Fibroblast of mammary gland (primary cell): ENCODE results near the gene EEF1AKMT1.
A peak's percentile ranks its signal among the peaks of the same experiment; 100 is the strongest.

ENCODE experiments used
- DNase-seq: peaks from one replicate; pipeline ENCODE4 v3.0.0-alpha.2; 2010; ENCODE audit warnings: low read depth
- H3K4me3 ChIP-seq: 2 replicates; pipeline ENCODE4 v1.5.1; 2011; ENCODE audit warnings: low read depth, mild to moderate bottlenecking, low read length, moderate library complexity; ENCODE audit not compliant: control insufficient read depth
- TF ChIP-seq, protein P1 (sequence below): conservative IDR thresholded peaks from 2 replicates; pipeline ENCODE4 v1.5.1; 2011; ENCODE audit warnings: low read depth, low read length, inconsistent platforms; ENCODE audit not compliant: control insufficient read depth, insufficient read depth

EEF1AKMT1 gene

DNA sequence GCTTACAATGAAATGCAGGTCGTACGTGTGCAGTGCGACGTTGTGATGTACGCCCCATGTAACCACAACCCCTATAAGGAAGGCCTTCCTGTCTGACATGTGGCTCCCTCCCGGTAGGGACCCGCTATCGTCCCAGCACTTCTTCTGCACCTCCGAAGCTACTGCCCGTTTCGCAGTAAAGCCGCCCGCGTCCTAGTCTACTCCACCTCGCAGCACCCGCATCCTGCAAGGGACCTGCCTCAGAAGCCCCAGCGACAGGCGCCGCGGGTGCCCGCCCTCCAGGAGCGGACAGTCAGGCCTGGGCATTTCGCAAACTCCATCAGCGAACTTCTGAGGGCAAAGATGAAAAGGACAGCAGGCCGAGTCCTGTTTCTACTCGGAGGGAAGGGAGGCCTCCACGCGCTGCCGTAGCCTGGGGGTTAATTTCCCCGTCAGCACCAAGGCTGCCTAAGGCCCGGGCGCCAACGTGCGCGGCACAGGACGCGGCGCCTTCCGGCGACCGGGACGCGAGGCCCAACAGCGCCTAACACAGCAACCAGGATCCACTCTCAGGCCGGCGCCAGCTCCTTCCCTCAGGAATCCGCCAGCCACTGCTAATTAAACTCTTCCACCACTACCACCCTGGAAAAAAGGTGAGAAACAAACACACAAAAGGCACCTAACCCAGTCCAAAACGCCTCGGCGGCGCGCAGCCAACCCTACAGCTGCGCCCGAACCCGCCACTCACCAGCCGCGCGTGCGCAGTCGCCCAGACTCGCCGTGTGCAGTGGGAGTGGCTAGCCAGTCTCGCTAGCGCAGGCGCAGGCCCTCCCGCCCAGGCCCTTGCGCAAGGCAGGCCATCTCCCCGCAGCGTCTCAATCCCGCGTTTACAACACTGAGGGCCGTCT, at the start of gene EEF1AKMT1:
EEF1AKMT1 (minus strand) TSS at position 768 of the 887 bp plus-strand sequence. CDS start 16,363 bp downstream, outside the sequence.
- peak; percentile 93 for DNase-seq
- peak within 1 kb of the TSS; percentile 64 for H3K4me3 ChIP-seq
- TF ChIP-seq, protein P1, sequence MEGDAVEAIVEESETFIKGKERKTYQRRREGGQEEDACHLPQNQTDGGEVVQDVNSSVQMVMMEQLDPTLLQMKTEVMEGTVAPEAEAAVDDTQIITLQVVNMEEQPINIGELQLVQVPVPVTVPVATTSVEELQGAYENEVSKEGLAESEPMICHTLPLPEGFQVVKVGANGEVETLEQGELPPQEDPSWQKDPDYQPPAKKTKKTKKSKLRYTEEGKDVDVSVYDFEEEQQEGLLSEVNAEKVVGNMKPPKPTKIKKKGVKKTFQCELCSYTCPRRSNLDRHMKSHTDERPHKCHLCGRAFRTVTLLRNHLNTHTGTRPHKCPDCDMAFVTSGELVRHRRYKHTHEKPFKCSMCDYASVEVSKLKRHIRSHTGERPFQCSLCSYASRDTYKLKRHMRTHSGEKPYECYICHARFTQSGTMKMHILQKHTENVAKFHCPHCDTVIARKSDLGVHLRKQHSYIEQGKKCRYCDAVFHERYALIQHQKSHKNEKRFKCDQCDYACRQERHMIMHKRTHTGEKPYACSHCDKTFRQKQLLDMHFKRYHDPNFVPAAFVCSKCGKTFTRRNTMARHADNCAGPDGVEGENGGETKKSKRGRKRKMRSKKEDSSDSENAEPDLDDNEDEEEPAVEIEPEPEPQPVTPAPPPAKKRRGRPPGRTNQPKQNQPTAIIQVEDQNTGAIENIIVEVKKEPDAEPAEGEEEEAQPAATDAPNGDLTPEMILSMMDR = no peak

DNA sequence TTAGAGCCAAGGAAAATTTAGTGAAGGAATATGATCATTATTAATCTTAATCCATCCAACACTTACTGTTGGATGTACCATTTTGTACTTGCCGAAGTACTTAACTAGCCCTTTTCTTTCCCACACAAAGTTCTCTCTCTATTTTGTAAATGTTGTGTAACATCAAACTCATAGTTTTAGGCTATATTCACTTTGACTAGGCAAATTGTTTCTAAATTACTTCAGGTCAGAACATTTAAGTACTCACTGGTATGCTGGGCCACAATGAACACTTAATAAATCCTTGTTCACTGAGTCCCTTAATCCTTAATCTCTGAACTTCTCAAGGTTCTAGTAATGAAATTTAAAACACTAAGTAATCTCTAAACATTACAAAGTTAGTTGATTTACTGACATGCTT, 49.3 kb upstream of the EEF1AKMT1 start:
- no peak overlapping the region for H3K4me3 ChIP-seq
- TF ChIP-seq, protein P1 = no peak
- DNase-seq = no peak

GRCh38 chr13:20822406-20822805, 48.6 kb upstream of the EEF1AKMT1 start:
- DNase-seq = no peak
- no peak overlapping the region for H3K4me3 ChIP-seq

GRCh38 chr13:20819715-20820114, 46.0 kb upstream of the EEF1AKMT1 start:
- DNase-seq = no peak
- no peak overlapping the region for H3K4me3 ChIP-seq
- TF ChIP-seq, protein P1 = no peak

More at GRCh38 chr13:20822406-20822805, 48.6 kb upstream of the EEF1AKMT1 start:
- TF ChIP-seq, protein P1 = no peak

DNA sequence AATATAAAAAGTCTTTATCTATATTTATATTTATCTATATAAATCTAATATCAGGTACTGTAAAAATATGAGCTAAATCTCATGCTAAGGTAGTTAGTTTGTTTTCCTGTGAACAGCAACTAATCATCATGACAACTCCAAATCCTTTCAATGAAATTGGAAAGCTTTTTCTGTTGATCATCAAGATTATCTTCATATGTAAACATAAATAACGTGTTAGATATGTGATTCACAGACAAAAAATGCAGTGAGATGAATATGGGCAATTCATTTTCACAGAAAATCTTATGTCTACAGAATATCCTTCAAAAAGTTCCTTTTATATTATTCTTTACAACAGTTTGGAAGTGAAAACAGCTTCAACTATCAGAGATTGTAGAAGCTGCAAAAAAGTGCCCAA, 41.7 kb upstream of the EEF1AKMT1 start:
- H3K4me3 ChIP-seq = no peak overlapping the region
- no peak for DNase-seq
- TF ChIP-seq, protein P1 = no peak

DNA sequence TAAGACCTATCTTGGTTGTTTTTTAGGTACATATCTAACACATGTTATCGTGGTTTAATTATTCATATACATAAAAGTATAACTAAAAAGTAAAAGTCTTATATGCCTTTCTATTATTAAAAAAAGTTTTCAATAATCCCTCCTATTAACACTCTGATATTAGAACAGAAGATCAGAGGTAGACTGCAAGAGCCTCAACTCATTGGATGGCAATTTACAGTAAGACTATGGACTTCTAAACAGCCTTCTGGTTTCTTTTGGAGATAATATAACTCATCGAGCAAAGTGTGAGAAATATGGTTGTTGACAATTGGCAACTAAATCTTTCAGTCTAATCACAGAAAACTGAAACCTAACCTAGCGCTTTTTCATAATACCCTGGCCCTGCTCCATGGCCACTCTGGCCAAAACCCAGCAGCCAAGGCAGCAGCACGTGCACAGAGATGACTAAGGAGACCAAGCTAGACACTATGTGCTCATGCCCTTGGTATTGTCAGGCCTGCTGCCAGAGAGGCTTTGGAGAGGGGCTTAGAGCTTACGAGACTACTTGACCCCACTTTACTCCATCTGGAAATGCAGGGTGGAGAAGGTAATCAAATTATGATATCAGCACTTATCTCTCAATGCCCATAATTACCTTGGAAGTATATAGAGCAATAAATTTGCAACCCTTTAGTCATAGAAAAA, 40.6 kb upstream of the EEF1AKMT1 start:
- peak overlapping the region; percentile 9 for H3K4me3 ChIP-seq
- DNase-seq = peak; percentile 96
- TF ChIP-seq, protein P1 = no peak
